Karpas-422 (cell line): ENCODE results near the gene BCAP31. TPM values are rescaled to one million over a fixed set of nuclear protein-coding genes. Genes with fewer than 3 reads are reported as not detected.

Experiments used
- DNase-seq: peaks from one replicate; pipeline ENCODE4 v3.0.0-alpha.2; 2015
- H2AFZ ChIP-seq: fragments of 200-600 bp; sonication (generic); 2 replicates; pipeline ENCODE4 v1.6.1; 2014; ENCODE audit warnings: antibody characterized with exemption, low read length, mixed read lengths
- H3K27ac ChIP-seq: fragments of 200-600 bp; sonication (generic); 2 replicates; pipeline ENCODE4 v1.5.1; 2014; ENCODE audit warnings: mild to moderate bottlenecking, low read length, moderate library complexity
- H3K27me3 ChIP-seq: fragments of 200-600 bp; sonication (generic); 2 replicates; pipeline ENCODE4 v1.6.1; 2014; ENCODE audit warnings: low read length, mixed read lengths
- H3K36me3 ChIP-seq: fragments of 200-600 bp; sonication (generic); 2 replicates; pipeline ENCODE4 v1.6.1; 2014; ENCODE audit warnings: low read length, mixed read lengths; ENCODE audit not compliant: insufficient read depth
- H3K4me1 ChIP-seq: fragments of 200-600 bp; sonication (generic); 2 replicates; pipeline ENCODE4 v1.6.1; 2014; ENCODE audit warnings: mild to moderate bottlenecking, low read length, mixed read lengths
- H3K4me2 ChIP-seq: fragments of 200-600 bp; sonication (generic); 2 replicates; pipeline ENCODE4 v1.6.1; 2014; ENCODE audit warnings: low read length, low read depth, mild to moderate bottlenecking; ENCODE audit not compliant: poor library complexity, severe bottlenecking
- H3K4me3 ChIP-seq: fragments of 200-600 bp; sonication (generic); 2 replicates; pipeline ENCODE4 v1.5.1; 2014; ENCODE audit warnings: mild to moderate bottlenecking, antibody characterized with exemption, low read length, mixed read lengths
- H3K79me2 ChIP-seq: fragments of 200-600 bp; sonication (generic); 2 replicates; pipeline ENCODE4 v1.6.1; 2014; ENCODE audit warnings: mild to moderate bottlenecking, low read length, mixed read lengths
- H3K9ac ChIP-seq: fragments of 200-600 bp; sonication (generic); 2 replicates; pipeline ENCODE4 v1.6.0; 2014; ENCODE audit warnings: low read length
- H3K9me2 ChIP-seq: fragments of 200-600 bp; sonication (generic), shearing (Covaris generic); replicated peaks from 2 replicates; pipeline ENCODE4 v1.6.0; 2014; ENCODE audit warnings: mild to moderate bottlenecking, low read length, moderate library complexity; ENCODE audit not compliant: insufficient read depth
- H3K9me3 ChIP-seq: fragments of 300-700, 200-600 bp; sonication (generic); 2 replicates; pipeline ENCODE4 v1.6.1; 2014; ENCODE audit warnings: low read length, mixed read lengths
- H4K20me1 ChIP-seq: fragments of 200-600 bp; sonication (generic); 2 replicates; pipeline ENCODE4 v1.6.1; 2014; ENCODE audit warnings: mild to moderate bottlenecking, antibody characterized with exemption, low read length, low read depth; ENCODE audit not compliant: insufficient read depth
- total RNA-seq: library from RNA; depleted of rRNA; stranded (reverse); fragments of >200 nt; shearing (Covaris generic); gene quantifications from 2 replicates; pipeline ENCODE4 v1.2.3, GENCODE V29; 2014; ENCODE audit warnings: low replicate concordance; rRNA removed

Gene BCAP31
- total RNA-seq: 99.7 and 110 TPM in 2 replicates

- peak; percentile 95 for DNase-seq
- Histone ChIP-seq H3K4me3 (peak within 1 kb of the TSS; percentile 69), H4K20me1 (peaks cover 16% of the 10 kb centered on the region; the same call in 1 of the 2 replicates), H3K9ac (peak within 1 kb of the TSS; percentile 84), H2AFZ (no peak within 1 kb of the TSS), H3K27ac (peak within 1 kb of the TSS; percentile 69), H3K27me3 (no peaks in the 10 kb centered on the region), H3K4me2 (peak within 1 kb of the TSS; percentile 83), H3K36me3 (peaks cover 7% of the 10 kb centered on the region), H3K9me2 (no peaks in the 10 kb centered on the region), H3K79me2 (peaks cover 24% of the 10 kb centered on the region), H3K4me1 (peaks cover 43% of the 10 kb centered on the region), H3K9me3 (no peaks in the 10 kb centered on the region)
These were observed at the start of gene BCAP31, which contains the start of gene ABCD1 for GRCh38 chrX:153724252-153725038. Gene BCAP31 (minus strand): TSS chrX:153724387. CDS start chrX:153723244, 1,143 bp downstream. Gene ABCD1 (plus strand): TSS chrX:153724856. CDS start chrX:153725267, 411 bp downstream.

- H2AFZ ChIP-seq: no peak overlapping the region
- no peak overlapping the region for H3K9ac ChIP-seq
- H3K4me1 ChIP-seq: no peaks in the 10 kb centered on the region
- H3K79me2 ChIP-seq: no peaks in the 10 kb centered on the region
- no peaks in the 10 kb centered on the region for H3K9me2 ChIP-seq
- no peak overlapping the region for H3K27ac ChIP-seq
- no peaks in the 10 kb centered on the region for H4K20me1 ChIP-seq
- no peaks in the 10 kb centered on the region for H3K36me3 ChIP-seq
- DNase-seq: no peak
- H3K4me3 ChIP-seq: no peak overlapping the region
- no peaks in the 10 kb centered on the region for H3K27me3 ChIP-seq
- no peak overlapping the region for H3K4me2 ChIP-seq
- no peaks in the 10 kb centered on the region for H3K9me3 ChIP-seq
These were observed 49.0 kb upstream of the BCAP31 start for GRCh38 chrX:153773218-153773611.

GRCh38 chrX:153772316-153773217 lies 48.4 kb upstream of the BCAP31 start:
- Histone ChIP-seq H3K9me3 (no peaks in the 10 kb centered on the region), H3K9ac (no peak overlapping the region)

GRCh38 chrX:153771415-153772315 lies 47.5 kb upstream of the BCAP31 start:
- no peaks in the 10 kb centered on the region for H3K4me1 ChIP-seq
- no peak overlapping the region for H3K4me2 ChIP-seq
- DNase-seq: no peak
- H4K20me1 ChIP-seq: 0 out of 2 replicates have a peak, but pooled peaks cover 4% of the 10 kb centered on the region
- no peak overlapping the region for H3K4me3 ChIP-seq
- no peaks in the 10 kb centered on the region for H3K9me2 ChIP-seq
- no peaks in the 10 kb centered on the region for H3K36me3 ChIP-seq
- H3K9me3 ChIP-seq: no peaks in the 10 kb centered on the region
- H3K27me3 ChIP-seq: no peaks in the 10 kb centered on the region
- no peak overlapping the region for H2AFZ ChIP-seq
- no peak overlapping the region for H3K27ac ChIP-seq
- no peaks in the 10 kb centered on the region for H3K79me2 ChIP-seq
- no peak overlapping the region for H3K9ac ChIP-seq

More at GRCh38 chrX:153772316-153773217, 48.4 kb upstream of the BCAP31 start:
- no peaks in the 10 kb centered on the region for H3K79me2 ChIP-seq
- no peaks in the 10 kb centered on the region for H3K27me3 ChIP-seq
- no peaks in the 10 kb centered on the region for H3K4me1 ChIP-seq
- H2AFZ ChIP-seq: no peak overlapping the region
- H3K27ac ChIP-seq: no peak overlapping the region
- H3K36me3 ChIP-seq: no peaks in the 10 kb centered on the region
- H3K9me2 ChIP-seq: no peaks in the 10 kb centered on the region
- no peak overlapping the region for H3K4me3 ChIP-seq
- DNase-seq: no peak
- no peak overlapping the region for H3K4me2 ChIP-seq
- no peaks in the 10 kb centered on the region for H4K20me1 ChIP-seq

- Histone ChIP-seq H3K4me2 (no peak overlapping the region), H3K9me2 (no peaks in the 10 kb centered on the region), H4K20me1 (0 out of 2 replicates have a peak, but pooled peaks cover 4% of the 10 kb centered on the region), H2AFZ (no peak overlapping the region), H3K27ac (no peak overlapping the region), H3K79me2 (no peaks in the 10 kb centered on the region), H3K36me3 (no peaks in the 10 kb centered on the region), H3K4me3 (no peak overlapping the region), H3K27me3 (no peaks in the 10 kb centered on the region), H3K9ac (no peak overlapping the region), H3K9me3 (no peaks in the 10 kb centered on the region), H3K4me1 (no peaks in the 10 kb centered on the region)
- no peak for DNase-seq
These were observed 46.6 kb upstream of the BCAP31 start for GRCh38 chrX:153770601-153771414.

GRCh38 chrX:153769865-153770600 lies 45.8 kb upstream of the BCAP31 start:
- no peak for DNase-seq
- Histone ChIP-seq H3K9ac (no peak overlapping the region), H3K27me3 (no peaks in the 10 kb centered on the region), H3K9me3 (no peaks in the 10 kb centered on the region), H3K79me2 (no peaks in the 10 kb centered on the region), H3K36me3 (no peaks in the 10 kb centered on the region), H4K20me1 (0 out of 2 replicates have a peak, but pooled peaks cover 4% of the 10 kb centered on the region), H3K4me3 (no peak overlapping the region), H3K9me2 (no peaks in the 10 kb centered on the region), H3K4me2 (no peak overlapping the region), H3K27ac (no peak overlapping the region), H3K4me1 (no peaks in the 10 kb centered on the region), H2AFZ (no peak overlapping the region)
